GM10266 (cell line): Measurements from ENCODE around the gene SEC24B.
A peak's percentile ranks its signal among the peaks of the same experiment; 100 is the strongest.
"Not testable (repeated sequence)": the region's sequence is repeated elsewhere in the genome, so short reads cannot be mapped to it uniquely, and the experiment has no call there.

Source experiments
- DNase-seq: peaks from one replicate; pipeline ENCODE4 v3.0.0; 2012; ENCODE audit errors: extremely low spot score
- TF ChIP-seq, protein P1 (sequence below): IDR thresholded peaks from 2 replicates; pipeline ENCODE4 v1.5.1; 2012; ENCODE audit warnings: mild to moderate bottlenecking, low read depth; ENCODE audit not compliant: control insufficient read depth, insufficient read depth; ENCODE audit errors: missing control alignments

SEC24B gene

GRCh38 chr4:109444182-109444844 lies 10.7 kb downstream of the SEC24B start:
- peak; percentile 20 for DNase-seq
- TF ChIP-seq, protein P1, sequence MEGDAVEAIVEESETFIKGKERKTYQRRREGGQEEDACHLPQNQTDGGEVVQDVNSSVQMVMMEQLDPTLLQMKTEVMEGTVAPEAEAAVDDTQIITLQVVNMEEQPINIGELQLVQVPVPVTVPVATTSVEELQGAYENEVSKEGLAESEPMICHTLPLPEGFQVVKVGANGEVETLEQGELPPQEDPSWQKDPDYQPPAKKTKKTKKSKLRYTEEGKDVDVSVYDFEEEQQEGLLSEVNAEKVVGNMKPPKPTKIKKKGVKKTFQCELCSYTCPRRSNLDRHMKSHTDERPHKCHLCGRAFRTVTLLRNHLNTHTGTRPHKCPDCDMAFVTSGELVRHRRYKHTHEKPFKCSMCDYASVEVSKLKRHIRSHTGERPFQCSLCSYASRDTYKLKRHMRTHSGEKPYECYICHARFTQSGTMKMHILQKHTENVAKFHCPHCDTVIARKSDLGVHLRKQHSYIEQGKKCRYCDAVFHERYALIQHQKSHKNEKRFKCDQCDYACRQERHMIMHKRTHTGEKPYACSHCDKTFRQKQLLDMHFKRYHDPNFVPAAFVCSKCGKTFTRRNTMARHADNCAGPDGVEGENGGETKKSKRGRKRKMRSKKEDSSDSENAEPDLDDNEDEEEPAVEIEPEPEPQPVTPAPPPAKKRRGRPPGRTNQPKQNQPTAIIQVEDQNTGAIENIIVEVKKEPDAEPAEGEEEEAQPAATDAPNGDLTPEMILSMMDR: no peak

DNA sequence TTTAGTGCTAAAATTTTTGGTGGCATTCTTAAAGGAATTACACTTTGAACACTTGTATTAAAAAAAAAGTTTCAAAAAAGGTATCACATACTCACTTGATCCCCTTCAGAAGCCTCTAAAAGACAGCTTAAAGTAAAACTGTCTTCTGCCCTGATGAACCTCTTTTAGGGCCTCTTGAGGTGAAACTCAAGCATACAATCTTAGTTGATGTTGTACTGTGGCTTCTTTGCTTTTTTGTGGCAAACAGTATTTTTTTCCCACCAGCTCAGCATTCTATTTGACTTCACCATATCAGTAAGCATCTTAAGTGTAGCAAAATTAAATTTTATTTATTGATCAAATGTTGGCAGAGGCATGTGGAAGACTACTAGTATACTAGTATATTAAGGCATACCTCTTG lies 13.7 kb downstream of the SEC24B start:
- DNase-seq: no peak
- TF ChIP-seq, protein P1: no peak

DNA sequence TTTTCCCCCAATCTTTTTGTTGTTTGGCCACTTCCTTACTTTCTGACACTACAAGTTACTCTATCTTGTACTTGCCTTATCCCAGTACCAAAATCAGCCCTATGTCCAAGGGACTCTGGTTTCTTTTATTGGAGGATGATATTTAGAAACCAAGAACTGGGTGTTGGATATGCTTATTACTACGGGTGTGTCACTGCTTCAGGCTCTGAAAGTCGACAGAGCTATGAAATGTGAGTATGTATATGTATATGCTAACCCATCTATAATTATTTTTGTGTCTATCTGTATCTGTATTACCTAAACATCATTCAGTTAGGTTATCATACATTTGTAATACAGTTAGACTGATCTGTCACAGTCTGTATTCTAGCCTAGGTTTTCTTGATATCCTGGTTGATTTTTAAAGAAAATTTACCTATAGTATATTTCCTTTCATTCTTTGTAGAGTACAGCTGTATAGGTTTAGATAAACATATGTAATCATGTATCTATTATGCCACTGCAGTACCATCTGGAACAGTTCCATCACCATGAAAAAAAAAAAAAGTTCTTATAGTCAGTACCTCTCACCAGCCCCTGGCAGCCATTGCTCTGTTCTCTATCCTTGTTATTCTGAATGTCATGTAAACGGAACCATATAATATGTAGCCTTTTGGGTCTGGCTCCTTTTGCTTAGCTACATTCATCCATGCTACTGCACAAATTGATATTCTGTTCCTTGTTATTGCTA lies 18.1 kb downstream of the SEC24B start:
- TF ChIP-seq, protein P1: no peak
- DNase-seq: no peak

- DNase-seq: not testable (repeated sequence)
These were observed 19.5 kb downstream of the SEC24B start for GRCh38 chr4:109453110-109453509.

GRCh38 chr4:109462297-109462696 lies 28.7 kb downstream of the SEC24B start:
- no peak for DNase-seq
- TF ChIP-seq, protein P1: no peak

DNA sequence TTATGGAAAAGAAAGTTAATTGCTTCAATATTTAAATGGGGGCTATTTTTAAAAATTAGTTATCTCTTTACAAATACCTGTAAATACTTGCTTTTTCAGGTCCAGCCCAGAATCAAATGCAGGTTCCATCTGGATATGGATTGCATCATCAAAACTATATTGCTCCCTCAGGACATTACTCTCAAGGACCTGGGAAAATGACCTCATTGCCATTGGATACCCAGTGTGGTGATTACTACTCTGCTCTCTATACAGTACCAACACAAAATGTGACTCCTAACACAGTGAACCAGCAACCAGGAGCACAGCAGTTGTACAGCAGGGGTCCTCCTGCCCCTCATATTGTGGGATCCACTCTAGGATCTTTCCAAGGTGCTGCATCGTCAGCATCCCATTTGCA lies 29.2 kb downstream of the SEC24B start:
- DNase-seq: no peak
- TF ChIP-seq, protein P1: no peak

DNA sequence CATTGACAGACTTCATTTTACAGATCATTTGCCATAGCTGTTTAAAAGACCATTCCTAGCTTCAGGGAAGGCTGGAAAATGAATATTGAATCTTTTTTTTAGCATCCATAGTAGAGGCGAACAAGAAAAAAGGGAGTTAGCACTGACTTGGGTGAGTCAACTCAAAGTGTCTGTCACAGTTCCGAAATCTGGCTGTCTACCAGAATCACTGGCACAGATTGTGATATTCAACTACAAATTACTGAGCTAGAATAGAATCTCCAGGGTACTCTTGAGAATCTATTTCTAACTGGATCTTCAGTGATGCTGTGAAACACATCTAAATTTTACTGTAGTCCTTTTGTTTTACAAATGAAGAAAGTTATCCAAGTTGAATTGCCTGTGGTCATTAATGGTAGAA lies 31.5 kb downstream of the SEC24B start:
- no peak for DNase-seq
- TF ChIP-seq, protein P1: no peak
